ENCODE data around the gene PHF10.
"Not testable (repeated sequence)": the region's sequence is repeated elsewhere in the genome, so short reads cannot be mapped to it uniquely, and the experiment has no call there.

The PHF10 gene

GRCh38 chr6:169724494-169725124 lies at the start of gene PHF10:
PHF10 (minus strand) TSS chr6:169724500; CDS start chr6:169723931, 569 bp downstream.
- Mint-ChIP-seq H3K9me3 (no peaks in the 10 kb centered on the region), H3K27ac (peak within 1 kb of the TSS; percentile 95), H3K4me1 (peaks cover 44% of the 10 kb centered on the region), H3K36me3 (ENCODE audit: low read depth) (peaks cover 16% of the 10 kb centered on the region), H3K4me3 (peak within 1 kb of the TSS; percentile 96), H3K27me3 (no peaks in the 10 kb centered on the region)
- peak; percentile 74 for DNase-seq
- peak; percentile 53 for ATAC-seq

DNA sequence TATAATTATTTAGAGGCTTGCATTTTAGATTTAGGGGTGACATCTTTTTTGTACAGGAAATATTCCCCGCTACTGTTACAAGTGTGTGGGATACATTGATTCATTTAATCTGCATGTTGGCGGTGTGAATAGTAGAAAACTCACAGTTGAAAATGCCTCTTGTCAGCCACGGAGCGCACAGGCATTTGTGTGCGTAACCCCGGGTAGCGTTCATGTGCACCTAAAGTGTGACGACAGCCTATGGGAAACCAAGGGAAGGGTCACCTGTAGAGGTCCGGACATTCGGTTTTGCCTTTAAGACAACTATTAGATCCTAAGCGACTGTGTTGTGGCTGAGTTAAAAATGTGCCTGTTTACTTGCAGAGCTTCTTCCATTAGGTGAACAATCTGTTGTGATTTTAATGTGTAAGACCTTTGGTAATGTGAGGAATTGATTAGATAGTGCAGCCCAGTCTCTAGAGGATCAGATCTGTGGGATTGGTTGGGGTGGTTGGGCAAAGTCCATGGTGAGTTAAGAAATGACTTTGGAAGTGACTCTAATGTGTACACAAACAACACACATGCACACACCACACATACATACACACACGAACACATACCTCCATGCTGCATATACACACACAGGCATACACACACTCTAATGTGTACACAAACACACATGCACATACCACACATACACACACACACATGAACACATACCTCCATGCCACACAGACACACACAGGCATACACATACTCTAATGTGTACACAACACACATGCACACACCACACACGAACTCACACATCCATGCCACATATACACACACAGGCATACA lies 42.8 kb upstream of the PHF10 start:
- H3K9me3 Mint-ChIP-seq: no peaks in the 10 kb centered on the region
- no peak overlapping the region for H3K4me3 Mint-ChIP-seq
- H3K4me1 Mint-ChIP-seq: no peaks in the 10 kb centered on the region
- DNase-seq (no peak), ATAC-seq (no peak)
- no peak overlapping the region for H3K27ac Mint-ChIP-seq
- peaks cover 45% of the 10 kb centered on the region for H3K36me3 Mint-ChIP-seq (ENCODE audit: low read depth)
- no peaks in the 10 kb centered on the region for H3K27me3 Mint-ChIP-seq

GRCh38 chr6:169766232-169766631 lies 41.9 kb upstream of the PHF10 start:
- DNase-seq: no peak
- ATAC-seq: no peak
- Mint-ChIP-seq H3K4me3 (no peak overlapping the region), H3K9me3 (no peaks in the 10 kb centered on the region), H3K4me1 (no peaks in the 10 kb centered on the region), H3K27ac (no peak overlapping the region), H3K36me3 (ENCODE audit: low read depth) (peaks cover 43% of the 10 kb centered on the region), H3K27me3 (no peaks in the 10 kb centered on the region)

DNA sequence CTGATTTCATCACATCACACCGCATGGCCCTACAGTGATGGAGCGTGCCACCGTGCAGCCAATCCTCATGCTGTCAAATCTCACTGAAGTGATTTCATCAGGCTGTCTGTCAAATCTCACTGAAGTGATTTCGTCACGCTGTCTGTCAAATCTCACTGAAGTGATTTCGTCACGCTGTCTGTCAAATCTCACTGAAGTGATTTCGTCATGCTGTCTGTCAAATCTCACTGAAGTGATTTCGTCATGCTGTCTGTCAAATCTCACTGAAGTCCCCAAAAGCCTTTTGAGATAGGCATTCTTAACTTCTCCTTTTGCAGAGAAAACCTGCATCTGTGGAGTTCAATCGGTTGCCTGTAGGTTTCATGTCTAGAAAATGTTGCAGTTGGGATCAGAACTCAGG lies 41.5 kb upstream of the PHF10 start:
- peaks cover 43% of the 10 kb centered on the region for H3K36me3 Mint-ChIP-seq (ENCODE audit: low read depth)
- H3K9me3 Mint-ChIP-seq, DNase-seq, H3K4me1 Mint-ChIP-seq, H3K4me3 Mint-ChIP-seq, H3K27me3 Mint-ChIP-seq, H3K27ac Mint-ChIP-seq, ATAC-seq: not testable (repeated sequence)

DNA sequence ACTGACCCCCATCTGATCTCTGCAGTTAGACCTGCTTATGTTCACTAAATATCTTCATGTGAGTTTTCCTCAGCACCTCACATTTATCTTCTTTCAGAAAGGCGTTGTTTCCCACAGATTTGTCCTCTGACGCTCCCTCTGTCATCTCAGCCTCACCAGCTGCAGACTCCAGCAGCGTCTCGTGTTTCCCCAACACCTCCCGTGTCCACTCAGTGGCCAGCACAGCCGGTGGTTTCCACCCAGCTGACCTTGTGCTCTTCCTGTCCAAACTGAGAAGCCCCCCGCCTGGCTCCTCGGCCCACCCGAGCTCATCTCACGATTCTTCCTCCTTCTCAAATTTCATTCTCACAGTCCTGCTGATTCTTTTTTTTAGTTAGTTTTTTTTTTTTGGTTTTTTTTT lies 39.6 kb upstream of the PHF10 start:
- no peaks in the 10 kb centered on the region for H3K4me1 Mint-ChIP-seq
- H3K9me3 Mint-ChIP-seq: no peaks in the 10 kb centered on the region
- H3K27ac Mint-ChIP-seq: no peak overlapping the region
- no peak overlapping the region for H3K4me3 Mint-ChIP-seq
- peaks cover 55% of the 10 kb centered on the region for H3K36me3 Mint-ChIP-seq (ENCODE audit: low read depth)
- DNase-seq (no peak), ATAC-seq (no peak)
- no peaks in the 10 kb centered on the region for H3K27me3 Mint-ChIP-seq

GRCh38 chr6:169763308-169763707 lies 39.0 kb upstream of the PHF10 start:
- H3K27me3 Mint-ChIP-seq: no peaks in the 10 kb centered on the region
- peaks cover 53% of the 10 kb centered on the region for H3K36me3 Mint-ChIP-seq (ENCODE audit: low read depth)
- no peak overlapping the region for H3K4me3 Mint-ChIP-seq
- no peaks in the 10 kb centered on the region for H3K9me3 Mint-ChIP-seq
- ATAC-seq (no peak), DNase-seq (no peak)
- no peak overlapping the region for H3K27ac Mint-ChIP-seq
- H3K4me1 Mint-ChIP-seq: no peaks in the 10 kb centered on the region

DNA sequence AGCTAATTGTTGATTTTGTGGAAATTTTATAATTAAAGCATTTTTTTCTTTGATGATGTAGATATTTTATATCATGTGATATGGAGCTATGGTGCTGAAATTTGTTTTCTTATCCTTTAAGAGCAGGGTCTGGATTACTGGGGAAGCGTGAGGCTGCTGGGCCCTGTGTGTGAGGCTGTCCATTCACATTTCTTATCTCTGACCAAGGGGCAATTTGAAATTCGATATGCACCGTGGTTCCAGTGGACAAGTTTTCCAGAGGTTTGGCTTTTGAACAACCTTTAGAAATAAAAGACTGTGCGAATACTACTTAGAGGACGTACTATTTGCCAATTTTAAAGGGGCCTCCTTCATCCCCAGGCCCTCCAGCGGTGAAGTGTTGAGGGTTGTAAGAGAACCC lies 30.9 kb upstream of the PHF10 start:
- Mint-ChIP-seq H3K9me3 (no peaks in the 10 kb centered on the region), H3K27ac (no peak overlapping the region), H3K4me1 (peaks cover 18% of the 10 kb centered on the region), H3K27me3 (no peaks in the 10 kb centered on the region), H3K36me3 (ENCODE audit: low read depth) (peaks cover 24% of the 10 kb centered on the region), H3K4me3 (no peak overlapping the region)
- ATAC-seq (no peak), DNase-seq (no peak)

DNA sequence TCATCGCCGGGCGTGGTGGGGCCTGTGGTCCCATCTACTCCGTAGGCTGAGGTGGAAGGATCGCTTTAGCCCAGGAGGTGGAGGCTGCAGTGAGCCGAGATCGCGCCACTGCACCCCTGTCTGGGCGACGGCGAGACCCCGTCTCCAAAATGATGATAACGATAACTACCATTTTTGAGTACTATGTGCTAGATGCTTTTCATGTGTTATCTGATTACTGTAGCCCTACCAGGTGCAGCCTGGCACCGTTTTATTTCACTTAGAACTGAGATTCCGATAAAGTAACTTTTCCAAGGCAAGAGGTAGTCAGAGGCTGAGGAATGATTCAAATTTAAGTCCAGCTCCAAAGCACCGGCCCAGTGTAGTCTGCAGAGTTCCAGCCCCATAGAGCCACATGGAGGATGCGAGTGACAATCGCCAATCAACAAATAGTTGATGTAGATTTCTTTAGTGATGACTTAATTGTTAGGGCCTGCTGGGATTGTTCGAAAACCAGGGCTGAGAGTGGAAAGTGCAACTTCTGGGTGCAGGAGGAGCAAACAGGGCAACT lies 27.8 kb upstream of the PHF10 start:
- Mint-ChIP-seq H3K36me3 (ENCODE audit: low read depth) (peaks cover 23% of the 10 kb centered on the region), H3K27ac (peak overlapping the region; percentile 99), H3K27me3 (no peaks in the 10 kb centered on the region), H3K4me3 (peak overlapping the region; percentile 98), H3K9me3 (peaks cover 3% of the 10 kb centered on the region), H3K4me1 (peaks cover 27% of the 10 kb centered on the region)
- no peak for ATAC-seq
- DNase-seq: peak; percentile 14

DNA sequence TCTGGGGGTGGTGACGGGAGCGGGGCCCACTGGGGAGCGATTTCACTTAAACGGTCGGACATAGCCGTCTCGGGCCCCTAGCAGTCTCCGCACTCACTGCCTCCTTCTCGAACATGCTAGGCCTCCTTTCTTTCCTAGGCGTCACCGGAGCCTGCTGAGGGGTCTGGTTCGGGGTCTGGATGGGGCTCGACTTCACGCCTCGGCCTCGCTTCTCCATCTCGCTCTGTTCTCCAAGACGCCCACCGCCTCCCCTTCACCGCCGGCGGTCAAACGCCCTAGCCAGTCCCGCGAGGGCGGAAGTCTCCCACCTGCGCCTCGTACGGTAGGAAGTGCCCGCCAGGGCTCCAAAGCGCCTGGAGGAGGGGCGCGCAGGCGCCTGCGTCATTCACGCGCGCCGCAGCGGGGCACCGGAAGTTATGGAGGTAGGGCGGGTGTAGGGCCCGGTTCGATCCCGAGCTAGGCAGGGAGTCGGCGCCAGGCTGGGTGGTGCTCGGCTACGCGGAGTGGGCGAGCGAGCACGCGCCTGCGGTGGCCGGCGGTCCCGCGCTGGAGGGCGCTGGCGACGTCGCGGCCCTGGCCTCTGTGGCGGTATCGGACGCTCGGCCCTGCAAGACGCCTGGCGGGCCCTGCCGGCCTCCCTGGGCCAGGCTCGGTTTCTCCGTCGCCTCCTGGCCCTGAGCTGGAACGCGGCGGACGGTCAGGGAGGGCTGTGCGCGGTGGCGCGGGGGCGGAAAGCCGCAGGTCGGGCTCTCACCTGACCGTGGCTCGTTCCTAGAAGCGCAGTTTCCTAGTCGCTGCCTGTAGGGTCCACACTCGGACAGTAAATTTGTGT lies 27.2 kb upstream of the PHF10 start, which contains the start of the genes DYNLT2 and ERMARD:
Gene DYNLT2 (minus strand): TSS at position 331 of the 832 bp plus-strand sequence. CDS start 114 bp downstream, at position 217.
Gene ERMARD (plus strand): TSS at position 381 of the 832 bp plus-strand sequence. CDS start 36 bp downstream, at position 417.
- peaks cover 27% of the 10 kb centered on the region for H3K4me1 Mint-ChIP-seq
- peak; percentile 93 for DNase-seq
- H3K27me3 Mint-ChIP-seq: no peaks in the 10 kb centered on the region
- peaks cover 22% of the 10 kb centered on the region for H3K36me3 Mint-ChIP-seq (ENCODE audit: low read depth)
- H3K27ac Mint-ChIP-seq: peak within 1 kb of the TSS; percentile 99
- H3K4me3 Mint-ChIP-seq: peak within 1 kb of the TSS; percentile 98
- peak; percentile 98 for ATAC-seq
- H3K9me3 Mint-ChIP-seq: peaks cover 4% of the 10 kb centered on the region

- H3K4me1 Mint-ChIP-seq: peaks cover 12% of the 10 kb centered on the region
- no peaks in the 10 kb centered on the region for H3K27me3 Mint-ChIP-seq
- no peak for ATAC-seq
- H3K27ac Mint-ChIP-seq: no peak overlapping the region
- H3K9me3 Mint-ChIP-seq: peaks cover 10% of the 10 kb centered on the region
- no peak for DNase-seq
- H3K4me3 Mint-ChIP-seq: no peak overlapping the region
- H3K36me3 Mint-ChIP-seq (ENCODE audit: low read depth): peaks cover 19% of the 10 kb centered on the region
Measured at GRCh38 chr6:169746556-169746955, 22.3 kb upstream of the PHF10 start.

DNA sequence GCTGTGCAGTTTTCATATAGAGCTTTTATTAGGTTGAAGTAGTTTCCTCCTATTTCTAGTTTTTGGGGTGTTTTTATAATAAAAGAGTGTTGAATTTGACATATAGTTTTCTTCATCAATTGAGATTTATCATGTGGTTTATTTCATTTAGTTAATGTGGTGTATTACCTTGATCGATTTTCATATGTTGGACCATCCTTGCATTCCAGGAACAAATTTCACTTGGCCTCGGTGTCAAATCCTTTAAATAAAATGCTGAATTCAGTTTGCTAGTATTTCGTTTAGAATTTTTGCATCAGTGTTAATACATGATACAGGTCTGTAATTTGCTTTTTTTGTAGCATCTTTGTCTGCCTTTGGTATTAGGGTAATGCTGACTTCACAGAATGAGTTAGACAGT lies 21.1 kb upstream of the PHF10 start:
- Mint-ChIP-seq H3K9me3 (peaks cover 10% of the 10 kb centered on the region), H3K4me1 (peaks cover 12% of the 10 kb centered on the region), H3K27me3 (no peaks in the 10 kb centered on the region), H3K4me3 (no peak overlapping the region), H3K36me3 (ENCODE audit: low read depth) (peaks cover 19% of the 10 kb centered on the region), H3K27ac (no peak overlapping the region)
- DNase-seq (no peak), ATAC-seq (no peak)

DNA sequence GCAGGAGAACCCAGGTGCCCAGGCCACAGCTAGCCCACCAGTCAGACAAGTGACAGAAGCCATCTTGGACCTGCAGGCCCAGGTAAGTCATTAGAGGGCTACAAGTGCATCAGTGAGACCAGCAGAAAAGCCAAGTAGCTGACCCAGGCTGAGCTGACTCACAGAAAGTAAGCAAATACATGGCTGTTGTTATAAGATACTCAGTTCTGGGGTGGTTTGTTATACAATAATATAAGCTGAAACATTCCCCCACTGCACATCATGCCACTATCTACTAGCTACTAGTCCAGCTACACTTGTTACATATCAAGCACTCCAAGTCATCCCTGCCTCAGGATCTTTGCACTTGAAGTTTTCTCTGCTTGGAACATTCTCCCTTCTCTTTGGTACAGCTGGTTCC lies 17.0 kb upstream of the PHF10 start:
- Mint-ChIP-seq H3K4me1 (peaks cover 13% of the 10 kb centered on the region), H3K36me3 (ENCODE audit: low read depth) (no peaks in the 10 kb centered on the region), H3K9me3 (peaks cover 7% of the 10 kb centered on the region), H3K27ac (no peak overlapping the region), H3K4me3 (no peak overlapping the region), H3K27me3 (peaks cover 5% of the 10 kb centered on the region)
- ATAC-seq: no peak
- DNase-seq: no peak

DNA sequence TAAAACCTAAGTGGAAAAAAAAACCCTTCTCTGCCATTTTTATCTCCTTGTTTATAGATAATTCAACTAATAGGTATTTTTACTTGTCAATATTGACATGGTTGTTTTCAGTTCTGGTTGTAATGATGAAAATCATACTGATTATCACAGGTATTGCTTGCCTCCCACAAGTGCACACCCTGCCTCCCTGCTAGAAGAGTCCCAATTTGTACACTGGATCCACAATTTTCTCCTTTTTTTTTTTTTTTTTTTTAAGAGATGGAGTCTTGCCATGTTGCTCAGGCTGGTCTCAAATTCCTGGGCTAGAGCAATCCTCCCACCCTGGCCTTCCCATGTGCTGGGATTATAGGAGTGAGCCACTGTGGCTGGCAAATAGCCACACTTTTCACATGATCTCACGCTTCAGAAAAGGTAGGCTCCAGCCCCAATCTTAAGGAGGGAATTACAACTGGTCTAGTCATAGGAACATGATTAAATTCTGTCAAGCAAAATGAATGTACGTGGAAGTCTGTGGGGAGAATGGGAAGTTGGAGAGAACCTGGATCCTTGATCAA lies 14.8 kb upstream of the PHF10 start:
- no peaks in the 10 kb centered on the region for H3K36me3 Mint-ChIP-seq (ENCODE audit: low read depth)
- H3K27ac Mint-ChIP-seq: no peak overlapping the region
- H3K4me3 Mint-ChIP-seq: no peak overlapping the region
- H3K27me3 Mint-ChIP-seq: peaks cover 18% of the 10 kb centered on the region
- no peak for DNase-seq
- no peak for ATAC-seq
- H3K4me1 Mint-ChIP-seq: peaks cover 13% of the 10 kb centered on the region
- peaks cover 4% of the 10 kb centered on the region for H3K9me3 Mint-ChIP-seq
